Naive thymus-derived CD4-positive, alpha-beta T cell (primary cell): Measurements from ENCODE around the gene PRDM16. TPM values are rescaled to one million over a fixed set of nuclear protein-coding genes. Genes with fewer than 3 reads are reported as not detected.
A peak's percentile ranks its signal among the peaks of the same experiment; 100 is the strongest.

Source experiments
- ATAC-seq: fragments of 150-1000 bp; cut with Tn5 transposase; 2 replicates; pipeline ENCODE4 v1.10.0; 2021; ENCODE audit warnings: mild to moderate bottlenecking, moderate library complexity
- CTCF ChIA-PET: fragments of 350-600 bp; sonication (Branson Sonifier 250); formaldehyde crosslinking; loops from one replicate; lab custom pipeline; 2021; ENCODE audit warnings: antibody characterized with exemption; lab: Charles Lee
- POLR2A ChIA-PET: fragments of 350-600 bp; sonication (Branson Sonifier 250); formaldehyde crosslinking; loops from one replicate; lab custom pipeline; 2021; ENCODE audit warnings: antibody characterized with exemption, inconsistent platforms; lab: Charles Lee
- DNase-seq, 9 donors: peaks; one replicate each; pipeline versions ENCODE4 v3.0.0 to v3.0.0-alpha.2; 2020 to 2022; ENCODE audit warnings: mixed read lengths in 1 of 9
- H3K27ac ChIP-seq: one replicate; pipeline ENCODE4 v1.7.0; 2013; ENCODE audit warnings: mild to moderate bottlenecking, low read depth, low read length, moderate library complexity
- H3K27me3 ChIP-seq, 2 donors: one replicate each; pipeline ENCODE4 v1.7.0; 2013; ENCODE audit warnings: low read length in 2 of 2, mild to moderate bottlenecking in 2 of 2, moderate library complexity in 2 of 2; ENCODE audit not compliant: control insufficient read depth in 2 of 2, insufficient read depth in 2 of 2
- H3K36me3 ChIP-seq, 3 experiments: 1 replicate in 2 of 3; 2 replicates in 1 of 3; pipeline ENCODE4 v1.7.0; 2013; ENCODE audit warnings: low read length in 3 of 3, mild to moderate bottlenecking in 3 of 3, moderate library complexity in 1 of 3; ENCODE audit not compliant: insufficient read depth in 3 of 3, control insufficient read depth in 2 of 3
- H3K4me1 ChIP-seq, 2 donors: one replicate each; pipeline ENCODE4 v1.7.0; 2013; ENCODE audit warnings: low read length in 2 of 2, mild to moderate bottlenecking in 2 of 2, moderate library complexity in 1 of 2; ENCODE audit not compliant: control insufficient read depth in 2 of 2, insufficient read depth in 2 of 2
- H3K4me3 ChIP-seq: 2 replicates; pipeline ENCODE4 v1.7.0; 2013; ENCODE audit warnings: mild to moderate bottlenecking, low read length
- H3K9me3 ChIP-seq, 3 experiments: 1 replicate in 2 of 3; 2 replicates in 1 of 3; pipeline ENCODE4 v1.7.0; 2013; ENCODE audit warnings: low read length in 3 of 3; ENCODE audit not compliant: control insufficient read depth in 2 of 3
- H3K27ac Mint-ChIP-seq, 9 donors: one replicate each; pipeline ENCODE4 v1.8.0; 2020 to 2022; ENCODE audit warnings: mixed read lengths in 9 of 9, mild to moderate bottlenecking in 8 of 9, moderate library complexity in 5 of 9, inconsistent platforms in 2 of 9
- H3K27me3 Mint-ChIP-seq, 5 donors: one replicate each; pipeline ENCODE4 v1.8.0; 2021 to 2022; ENCODE audit warnings: mixed read lengths in 5 of 5, mild to moderate bottlenecking in 1 of 5
- H3K36me3 Mint-ChIP-seq, 5 donors: one replicate each; pipeline ENCODE4 v1.8.0; 2020 to 2022; ENCODE audit warnings: mixed read lengths in 5 of 5, mild to moderate bottlenecking in 3 of 5, inconsistent platforms in 1 of 5
- H3K4me1 Mint-ChIP-seq, 7 donors: one replicate each; pipeline ENCODE4 v1.8.0; 2020 to 2022; ENCODE audit warnings: mixed read lengths in 7 of 7, mild to moderate bottlenecking in 3 of 7, inconsistent platforms in 1 of 7
- H3K4me3 Mint-ChIP-seq, 10 donors: one replicate each; pipeline ENCODE4 v1.8.0; 2020 to 2022; ENCODE audit warnings: mild to moderate bottlenecking in 10 of 10, mixed read lengths in 10 of 10, moderate library complexity in 6 of 10, inconsistent platforms in 2 of 10
- H3K9me3 Mint-ChIP-seq, 11 donors: one replicate each; pipeline ENCODE4 v1.8.0; 2020 to 2022; ENCODE audit warnings: mixed read lengths in 11 of 11, mild to moderate bottlenecking in 4 of 11, inconsistent platforms in 1 of 11, moderate library complexity in 1 of 11
- intact Hi-C, 2 donors: fragments of 100-400 bp; cut with micrococcal nuclease; formaldehyde crosslinking; loops; one replicate each; pipeline ENCODE4 v1.15.1; 2023
- polyA plus RNA-seq, 2 donors: library from polyadenylated mRNA; unstranded; fragments of 300-500 nt; fragmentation: Illumina TruSeq; gene quantifications; one replicate each; pipeline ENCODE4 v1.2.3, GENCODE V29; 2021
- total RNA-seq, 6 experiments: library from RNA in 5 of 6; stranded (reverse) in 5 of 6; gene quantifications; 1 replicate in 5 of 6; 2 replicates in 1 of 6; pipeline ENCODE4 v1.2.3 and lab custom pipeline; 2021 to 2026

Gene PRDM16
- total and polyA plus RNA-seq, 7 experiments from 2014 or later, result 0.05 to 0.61 (median 0.36) TPM; not detected in 2

DNA sequence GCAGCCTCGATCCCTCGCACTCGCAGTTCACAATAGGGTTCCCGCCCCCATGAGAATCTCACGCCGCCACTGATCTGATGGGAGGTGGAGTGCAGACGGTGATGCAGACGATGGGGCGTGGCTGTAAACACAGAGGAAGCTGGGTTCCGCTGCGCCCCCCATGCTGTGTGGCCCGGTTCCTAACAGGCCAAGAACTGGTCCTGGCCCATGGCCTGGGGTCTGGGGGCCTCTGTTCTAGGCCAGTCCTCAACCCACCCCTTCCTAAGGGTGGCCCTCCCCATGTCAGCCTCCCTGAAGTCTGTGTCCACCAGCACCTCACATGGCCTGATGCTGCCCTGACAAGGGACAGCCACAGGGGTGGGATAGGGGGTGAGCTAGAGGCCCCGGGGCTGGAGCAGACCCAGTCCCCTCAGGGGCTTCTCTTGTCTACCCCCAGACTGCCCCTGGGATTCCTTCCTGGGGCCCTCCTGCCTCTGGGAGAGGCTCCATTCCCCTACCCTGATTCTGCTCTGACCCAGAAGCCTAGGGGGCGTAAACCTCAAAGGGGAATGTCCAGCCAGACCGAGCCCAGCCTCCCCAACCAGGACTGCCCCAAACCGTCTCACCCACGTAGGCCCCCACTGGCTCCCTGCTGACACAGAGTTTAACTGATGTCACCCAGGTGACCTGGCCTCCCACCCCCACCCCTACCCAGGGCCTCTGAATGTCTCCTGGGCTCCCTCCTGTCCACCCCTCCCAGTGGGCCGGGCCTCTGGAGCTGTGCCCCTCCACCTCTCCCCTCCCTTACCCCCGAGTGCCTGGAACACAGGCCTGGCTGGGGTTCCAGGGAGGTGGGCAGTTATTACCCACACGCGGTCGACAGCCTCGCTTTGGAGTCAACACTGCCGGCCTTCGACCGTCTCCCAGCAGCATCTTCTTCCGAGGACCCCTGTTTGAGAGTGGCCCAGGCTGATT is 370.6 kb downstream of the PRDM16 start:
- H3K9me3 ChIP-seq, result no peaks in the 10 kb centered on the region
- no peaks in the 10 kb centered on the region for H3K36me3 Mint-ChIP-seq
- peaks cover 0 to 3% (median 0%) of the 10 kb centered on the region in 11 donors for H3K9me3 Mint-ChIP-seq
- intact Hi-C loops, result no loop called here
- H3K27ac ChIP-seq, result no peak overlapping the region
- H3K4me3 Mint-ChIP-seq, result no peak overlapping the region
- DNase-seq (no peak), ATAC-seq (no peak)
- H3K4me3 ChIP-seq, result no peak overlapping the region
- no peaks in the 10 kb centered on the region for H3K27me3 ChIP-seq
- no peaks in the 10 kb centered on the region for H3K36me3 ChIP-seq
- CTCF ChIA-PET, result no interaction called here
- POLR2A ChIA-PET, result interaction anchor here (0.6 kb wide), 1 partner anchor 461 kb away, joined by 4 read pairs; the partner anchor contains the start of gene C1orf174
- H3K27me3 Mint-ChIP-seq, result peaks cover 0 to 13% (median 5%) of the 10 kb centered on the region in 5 donors
- no peak overlapping the region for H3K27ac Mint-ChIP-seq
- no peaks in the 10 kb centered on the region for H3K4me1 Mint-ChIP-seq
- no peaks in the 10 kb centered on the region for H3K4me1 ChIP-seq

DNA sequence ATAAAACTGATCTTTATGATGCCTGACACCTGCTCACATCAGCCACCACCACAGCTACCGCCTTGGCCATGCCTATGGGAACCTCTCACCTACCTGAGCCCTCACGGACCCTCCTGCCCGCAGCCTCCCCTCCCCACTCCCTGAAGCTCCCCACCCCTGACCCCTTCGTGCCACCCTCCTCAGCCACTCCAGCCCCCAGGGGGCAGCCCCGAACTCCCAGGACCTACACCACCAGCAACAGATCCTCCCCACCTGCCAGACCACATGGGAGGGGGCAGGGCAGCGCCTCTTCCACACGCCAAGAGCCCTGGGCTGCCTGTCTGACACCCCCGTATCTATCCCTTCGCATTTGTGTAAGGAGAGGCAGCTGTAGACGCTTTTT is 371.3 kb downstream of the PRDM16 start:
- no peak for ATAC-seq
- no peak overlapping the region for H3K4me3 Mint-ChIP-seq
- H3K36me3 Mint-ChIP-seq, result no peaks in the 10 kb centered on the region
- ChIA-PET CTCF (no interaction called here), POLR2A (no interaction called here)
- peak overlapping the region in 1 of 9 donors; percentile 67 for H3K27ac Mint-ChIP-seq
- no peaks in the 10 kb centered on the region for H3K4me1 Mint-ChIP-seq
- no peak overlapping the region for H3K4me3 ChIP-seq
- peaks cover 0 to 4% (median 0%) of the 10 kb centered on the region in 11 donors for H3K9me3 Mint-ChIP-seq
- no peaks in the 10 kb centered on the region for H3K36me3 ChIP-seq
- no peaks in the 10 kb centered on the region for H3K9me3 ChIP-seq
- H3K27me3 ChIP-seq, result no peaks in the 10 kb centered on the region
- intact Hi-C loops, result no loop called here
- peaks cover 0 to 13% (median 5%) of the 10 kb centered on the region in 5 donors for H3K27me3 Mint-ChIP-seq
- H3K27ac ChIP-seq, result no peak overlapping the region
- no peaks in the 10 kb centered on the region for H3K4me1 ChIP-seq
- no peak for DNase-seq

DNA sequence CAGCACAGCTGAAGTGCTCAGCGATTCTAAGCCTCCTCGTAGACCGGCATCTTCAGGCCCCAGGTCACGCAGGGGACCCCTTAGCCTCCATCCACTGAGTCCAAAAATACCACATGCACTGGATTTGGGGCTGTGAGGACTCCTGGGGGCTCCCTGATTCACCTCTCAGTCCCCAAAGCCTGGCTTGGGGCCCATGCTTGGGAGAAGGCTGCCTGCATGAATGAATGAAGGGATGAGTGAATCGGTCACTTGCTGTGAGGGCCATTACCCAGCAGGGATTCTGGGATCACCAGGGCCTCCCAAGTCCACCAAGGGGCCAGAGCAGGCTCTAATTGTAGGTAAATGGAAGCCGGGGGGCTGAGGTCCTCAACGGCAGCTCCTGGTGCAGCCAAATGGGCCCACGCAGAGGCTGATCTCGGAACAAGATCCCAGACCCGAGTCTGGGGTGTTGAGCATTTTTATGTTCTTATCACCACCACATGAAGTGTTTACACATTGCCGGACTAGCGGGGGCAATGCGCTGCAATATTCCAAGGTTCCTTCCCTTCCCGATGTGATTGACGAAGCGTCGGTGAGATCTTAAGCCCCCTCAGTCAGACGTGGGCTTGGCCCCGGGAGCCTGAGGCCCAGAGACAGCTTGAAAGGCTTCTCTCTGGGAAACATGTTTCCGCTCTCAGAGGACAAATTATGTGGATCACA is 371.9 kb downstream of the PRDM16 start:
- DNase-seq (no peak), ATAC-seq (no peak)
- ChIA-PET CTCF (no interaction called here), POLR2A (no interaction called here)
- H3K9me3 ChIP-seq, result no peaks in the 10 kb centered on the region
- no peaks in the 10 kb centered on the region for H3K36me3 ChIP-seq
- peaks cover 0 to 10% (median 1%) of the 10 kb centered on the region in 11 donors for H3K9me3 Mint-ChIP-seq
- no peaks in the 10 kb centered on the region for H3K4me1 Mint-ChIP-seq
- H3K27me3 ChIP-seq, result no peaks in the 10 kb centered on the region
- intact Hi-C loops, result no loop called here
- no peaks in the 10 kb centered on the region for H3K4me1 ChIP-seq
- no peak overlapping the region for H3K27ac Mint-ChIP-seq
- no peak overlapping the region for H3K27ac ChIP-seq
- H3K27me3 Mint-ChIP-seq, result peaks cover 0 to 13% (median 5%) of the 10 kb centered on the region in 5 donors
- H3K4me3 Mint-ChIP-seq, result no peak overlapping the region
- H3K36me3 Mint-ChIP-seq, result no peaks in the 10 kb centered on the region
- H3K4me3 ChIP-seq, result no peak overlapping the region

DNA sequence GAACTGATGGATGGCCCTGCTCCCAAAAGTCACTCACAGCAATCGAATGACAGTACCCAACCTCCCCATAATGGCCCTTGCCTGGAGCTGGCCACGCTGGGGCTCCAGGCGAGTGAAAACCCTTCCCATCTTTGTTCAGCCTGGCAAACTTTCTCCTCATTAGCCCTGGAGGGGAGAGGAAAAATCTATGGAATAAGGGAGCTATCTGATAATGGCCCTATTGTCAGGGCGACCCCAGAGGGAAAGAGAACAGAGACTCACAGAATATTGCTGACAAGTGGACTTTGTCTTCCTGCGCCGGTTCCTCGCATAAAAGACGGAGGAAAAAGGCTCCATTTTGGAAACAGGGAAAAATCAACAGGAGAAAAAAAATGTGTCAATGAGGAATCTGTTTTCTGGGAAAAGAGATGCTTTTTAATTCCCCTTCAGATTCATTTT is 372.4 kb downstream of the PRDM16 start:
- no peak overlapping the region for H3K4me3 ChIP-seq
- no peaks in the 10 kb centered on the region for H3K4me1 Mint-ChIP-seq
- intact Hi-C loops, result no loop called here
- no peaks in the 10 kb centered on the region for H3K27me3 ChIP-seq
- no peaks in the 10 kb centered on the region for H3K4me1 ChIP-seq
- H3K9me3 ChIP-seq, result no peaks in the 10 kb centered on the region
- H3K9me3 Mint-ChIP-seq, result peaks cover 0 to 15% (median 3%) of the 10 kb centered on the region in 11 donors
- H3K36me3 Mint-ChIP-seq, result no peaks in the 10 kb centered on the region
- H3K4me3 Mint-ChIP-seq, result no peak overlapping the region
- ATAC-seq, result no peak
- CTCF ChIA-PET, result no interaction called here
- POLR2A ChIA-PET, result interaction anchor here (0.7 kb wide), 1 partner anchor 619 kb away, joined by 3 read pairs; no protein-coding TSS in a partner anchor
- no peak for DNase-seq
- no peaks in the 10 kb centered on the region for H3K36me3 ChIP-seq
- H3K27ac ChIP-seq, result no peak overlapping the region
- peaks cover 0 to 13% (median 5%) of the 10 kb centered on the region in 5 donors for H3K27me3 Mint-ChIP-seq
- no peak overlapping the region for H3K27ac Mint-ChIP-seq

DNA sequence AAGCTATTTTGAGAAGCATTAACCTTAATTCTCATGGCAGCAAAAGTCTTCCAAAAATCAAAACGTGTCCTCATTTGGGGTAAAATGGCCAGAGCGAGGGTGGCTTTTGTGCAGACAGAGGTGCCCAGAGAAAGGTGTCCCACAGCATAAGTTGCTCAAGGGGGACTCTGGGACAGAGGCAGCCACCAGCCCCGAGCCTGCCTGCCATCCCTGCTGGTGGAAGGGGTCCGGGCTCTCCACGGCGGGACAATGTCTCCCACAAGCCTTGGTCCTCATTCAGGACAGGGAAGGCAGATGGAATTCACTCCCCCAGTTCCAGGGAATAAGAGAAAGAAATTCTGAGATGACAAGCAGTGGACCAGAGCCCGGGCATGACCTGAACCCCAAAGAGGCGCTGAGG is 372.9 kb downstream of the PRDM16 start:
- ATAC-seq (no peak), DNase-seq (no peak)
- Histone ChIP-seq H3K9me3 (no peaks in the 10 kb centered on the region), H3K36me3 (no peaks in the 10 kb centered on the region), H3K4me3 (no peak overlapping the region), H3K4me1 (no peaks in the 10 kb centered on the region), H3K27me3 (no peaks in the 10 kb centered on the region), H3K27ac (no peak overlapping the region)
- peaks cover 0 to 1% (median 0%) of the 10 kb centered on the region in 5 donors for H3K36me3 Mint-ChIP-seq
- ChIA-PET POLR2A (interaction anchor here (0.7 kb wide), 1 partner anchor 619 kb away, joined by 3 read pairs; no protein-coding TSS in a partner anchor), CTCF (no interaction called here)
- peaks cover 0 to 13% (median 5%) of the 10 kb centered on the region in 5 donors for H3K27me3 Mint-ChIP-seq
- H3K4me1 Mint-ChIP-seq, result no peaks in the 10 kb centered on the region
- H3K4me3 Mint-ChIP-seq, result no peak overlapping the region
- peaks cover 0 to 17% (median 4%) of the 10 kb centered on the region in 11 donors for H3K9me3 Mint-ChIP-seq
- no peak overlapping the region for H3K27ac Mint-ChIP-seq
- intact Hi-C loops, result no loop called here

DNA sequence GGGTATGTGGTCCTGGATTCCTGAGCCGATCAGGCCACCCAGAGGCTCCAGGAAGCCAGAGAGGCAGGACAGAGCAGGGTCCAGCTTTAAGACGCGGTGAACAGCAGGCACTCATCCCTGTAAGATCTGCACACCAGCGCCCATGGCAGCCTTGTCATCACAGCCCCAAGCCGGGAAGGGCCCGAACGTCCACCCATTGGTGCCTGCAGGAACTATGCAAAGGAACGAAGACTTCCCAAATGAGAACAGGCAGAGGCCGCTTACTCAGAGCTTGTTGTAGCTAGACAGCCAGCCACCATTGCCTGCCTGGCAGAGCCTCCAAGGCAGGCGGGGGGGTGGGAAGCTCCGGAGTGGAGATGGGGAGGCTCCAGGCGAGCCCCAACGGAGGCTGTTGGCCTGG is 373.3 kb downstream of the PRDM16 start:
- intact Hi-C loops, result no loop called here
- H3K27ac ChIP-seq, result no peak overlapping the region
- H3K36me3 ChIP-seq, result no peaks in the 10 kb centered on the region
- no peak overlapping the region for H3K4me3 ChIP-seq
- no peaks in the 10 kb centered on the region for H3K4me1 Mint-ChIP-seq
- H3K27me3 ChIP-seq, result no peaks in the 10 kb centered on the region
- ChIA-PET CTCF (no interaction called here), POLR2A (interaction anchor here (0.7 kb wide), 1 partner anchor 620 kb away, joined by 3 read pairs; no protein-coding TSS in a partner anchor)
- peaks cover 0 to 4% (median 0%) of the 10 kb centered on the region in 5 donors for H3K36me3 Mint-ChIP-seq
- H3K9me3 ChIP-seq, result no peaks in the 10 kb centered on the region
- DNase-seq (no peak), ATAC-seq (no peak)
- no peak overlapping the region for H3K4me3 Mint-ChIP-seq
- H3K9me3 Mint-ChIP-seq, result peaks cover 0 to 22% (median 6%) of the 10 kb centered on the region in 11 donors
- no peaks in the 10 kb centered on the region for H3K4me1 ChIP-seq
- H3K27me3 Mint-ChIP-seq, result peaks cover 0 to 13% (median 5%) of the 10 kb centered on the region in 5 donors
- H3K27ac Mint-ChIP-seq, result no peak overlapping the region
